ENCODE results near the gene LRP8. TPM values are rescaled to one million over a fixed set of nuclear protein-coding genes. Genes with fewer than 3 reads are reported as not detected.
"Not testable (repeated sequence)": the region's sequence is repeated elsewhere in the genome, so short reads cannot be mapped to it uniquely, and the experiment has no call there.

LRP8 gene
- total and polyA plus RNA-seq, 4 donors: 0.15 to 0.75 (median 0.29) TPM

DNA sequence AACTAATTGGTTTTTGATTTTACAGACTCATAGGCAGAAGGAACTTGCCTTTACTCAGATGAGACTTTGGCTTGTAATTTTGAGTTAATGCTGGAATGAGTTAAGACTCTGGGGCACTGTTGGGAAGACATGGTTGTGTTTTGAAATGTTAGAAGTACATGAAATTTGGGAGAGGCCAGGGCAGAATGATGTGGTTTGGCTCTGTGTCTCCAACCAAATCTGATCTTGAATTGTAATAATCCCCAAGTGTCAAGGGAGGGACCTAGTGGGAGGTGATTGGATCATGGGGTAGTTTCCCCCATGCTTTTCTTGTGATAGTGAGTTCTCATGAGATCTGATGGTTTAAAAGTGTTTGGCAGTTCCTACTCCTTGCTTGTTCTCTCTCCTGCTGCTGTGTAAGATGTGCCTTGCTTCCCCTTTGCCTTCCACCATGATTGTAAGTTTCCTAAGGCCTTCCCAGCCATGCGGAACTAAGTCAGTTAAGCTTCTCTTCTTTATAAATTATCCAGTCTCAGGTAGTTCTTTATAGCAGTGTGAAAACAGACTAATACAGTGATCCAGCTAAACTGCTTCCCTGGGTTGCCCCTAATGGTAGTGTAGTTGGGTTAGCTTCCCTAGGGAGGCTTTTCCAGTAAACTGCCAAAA, 121.0 kb downstream of the LRP8 start:
- H3K27me3 ChIP-seq (ENCODE audit: control insufficient read depth in 4 of 4, insufficient read depth in 4 of 4, low read length in 3 of 4): no peaks in the 10 kb centered on the region
- no peak overlapping the region for H3K4me3 ChIP-seq (ENCODE audit: low read depth in 1 of 3, low read length in 3 of 3)
- 95% methylated on average over 1 of the region's 1 CpG for WGBS
- H3K36me3 ChIP-seq (ENCODE audit: control insufficient read depth in 4 of 4, insufficient read depth in 3 of 4, low read depth in 1 of 4, low read length in 3 of 4): peaks cover 21 to 83% (median 75%) of the 10 kb centered on the region in 4 donors
- no peak overlapping the region for H3K27ac ChIP-seq (ENCODE audit: low read depth in 1 of 2, low read length in 2 of 2)
- TF ChIP-seq YY1 (IDR thresholded peaks at IDR 0.05): no peak
- TF ChIP-seq REST (IDR thresholded peaks at IDR 0.05): no peak
- no peak for TF ChIP-seq GABPA (IDR thresholded peaks at IDR 0.05 in 1 of 2, conservative IDR thresholded peaks at IDR 0.05 in 1 of 2)
- no peak for TF ChIP-seq RXRA (IDR thresholded peaks at IDR 0.05)
- no peak for TF ChIP-seq TAF1 (conservative IDR thresholded peaks at IDR 0.05)
- H3K9me3 ChIP-seq (ENCODE audit: control insufficient read depth in 4 of 4, low read length in 3 of 4): peaks cover 0 to 6% (median under 1%) of the 10 kb centered on the region in 4 donors
- H3K4me1 ChIP-seq (ENCODE audit: control insufficient read depth in 4 of 4, insufficient read depth in 4 of 4, low read length in 3 of 4): no peaks in the 10 kb centered on the region
- DNase-seq (ENCODE audit: low spot score): no peak
- no peak overlapping the region for H3K9ac ChIP-seq (ENCODE audit: low read depth in 1 of 2, low read length in 2 of 2)

DNA sequence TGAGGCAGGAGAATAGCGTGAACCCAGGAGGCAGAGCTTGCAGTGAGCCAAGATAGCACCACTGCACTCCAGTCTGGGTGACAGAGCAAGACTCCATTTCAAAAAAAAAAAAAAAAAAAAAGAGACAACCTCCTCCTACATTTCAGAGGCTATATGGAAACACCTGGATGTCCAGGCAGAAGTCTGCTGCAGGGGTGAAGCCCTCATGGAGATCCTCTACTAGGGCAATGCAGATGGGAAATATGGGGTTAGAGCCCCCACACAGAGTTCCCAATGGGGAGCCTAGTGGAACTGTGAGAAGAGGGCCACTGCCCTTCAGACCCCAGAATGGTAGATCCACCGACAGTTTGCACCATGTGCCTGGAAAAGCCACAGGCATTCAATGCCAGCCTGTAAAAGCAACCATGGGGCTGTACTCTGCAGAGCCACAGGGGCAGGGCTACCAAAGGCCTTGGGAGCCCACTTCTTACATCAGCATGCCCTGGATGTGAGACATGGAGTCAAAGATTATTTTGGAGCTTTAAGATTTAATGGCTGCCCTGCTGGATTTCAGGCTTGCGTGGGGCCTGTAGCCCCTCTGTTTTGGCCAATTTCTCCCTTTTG, 121.7 kb downstream of the LRP8 start:
- DNase-seq (ENCODE audit: low spot score); H3K9me3 ChIP-seq (ENCODE audit: control insufficient read depth in 4 of 4, low read length in 3 of 4); H3K27ac ChIP-seq (ENCODE audit: low read depth in 1 of 2, low read length in 2 of 2); H3K27me3 ChIP-seq (ENCODE audit: control insufficient read depth in 4 of 4, insufficient read depth in 4 of 4, low read length in 3 of 4); H3K4me1 ChIP-seq (ENCODE audit: control insufficient read depth in 4 of 4, insufficient read depth in 4 of 4, low read length in 3 of 4); H3K4me3 ChIP-seq (ENCODE audit: low read depth in 1 of 3, low read length in 3 of 3); H3K9ac ChIP-seq (ENCODE audit: low read depth in 1 of 2, low read length in 2 of 2): not testable (repeated sequence)
- WGBS: 98% methylated on average over 3 of the region's 3 CpGs
- H3K36me3 ChIP-seq (ENCODE audit: control insufficient read depth in 4 of 4, insufficient read depth in 3 of 4, low read depth in 1 of 4, low read length in 3 of 4): peaks cover 18 to 83% (median 79%) of the 10 kb centered on the region in 4 donors

DNA sequence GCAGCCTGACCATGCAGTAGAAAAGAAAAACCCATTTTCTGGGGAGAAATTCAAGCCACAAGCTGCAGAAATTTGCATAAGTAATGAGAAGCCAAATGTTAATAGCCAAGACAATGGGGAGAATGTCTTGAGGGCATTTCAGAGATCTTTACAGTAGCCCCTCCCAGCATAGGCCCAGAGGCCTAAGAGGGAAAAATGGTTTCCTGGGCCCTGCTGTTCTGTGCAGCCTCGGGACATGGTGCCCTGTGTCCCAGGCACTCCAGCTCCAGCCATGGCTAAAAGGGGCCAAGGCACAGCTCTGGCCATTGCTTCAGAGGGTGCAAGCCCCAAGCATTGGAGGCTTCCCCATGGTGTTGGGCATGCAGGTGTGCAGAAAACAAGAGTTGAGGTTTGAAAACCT, 122.4 kb downstream of the LRP8 start:
- not testable (repeated sequence) for H3K27me3 ChIP-seq (ENCODE audit: control insufficient read depth in 4 of 4, insufficient read depth in 4 of 4, low read length in 3 of 4); H3K9me3 ChIP-seq (ENCODE audit: control insufficient read depth in 4 of 4, low read length in 3 of 4); DNase-seq (ENCODE audit: low spot score); H3K4me1 ChIP-seq (ENCODE audit: control insufficient read depth in 4 of 4, insufficient read depth in 4 of 4, low read length in 3 of 4); H3K4me3 ChIP-seq (ENCODE audit: low read depth in 1 of 3, low read length in 3 of 3); H3K9ac ChIP-seq (ENCODE audit: low read depth in 1 of 2, low read length in 2 of 2); H3K27ac ChIP-seq (ENCODE audit: low read depth in 1 of 2, low read length in 2 of 2)
- H3K36me3 ChIP-seq (ENCODE audit: control insufficient read depth in 4 of 4, insufficient read depth in 3 of 4, low read depth in 1 of 4, low read length in 3 of 4): peaks cover 18 to 81% (median 77%) of the 10 kb centered on the region in 4 donors
- WGBS: 100% methylated on average over 1 of the region's 1 CpG

DNA sequence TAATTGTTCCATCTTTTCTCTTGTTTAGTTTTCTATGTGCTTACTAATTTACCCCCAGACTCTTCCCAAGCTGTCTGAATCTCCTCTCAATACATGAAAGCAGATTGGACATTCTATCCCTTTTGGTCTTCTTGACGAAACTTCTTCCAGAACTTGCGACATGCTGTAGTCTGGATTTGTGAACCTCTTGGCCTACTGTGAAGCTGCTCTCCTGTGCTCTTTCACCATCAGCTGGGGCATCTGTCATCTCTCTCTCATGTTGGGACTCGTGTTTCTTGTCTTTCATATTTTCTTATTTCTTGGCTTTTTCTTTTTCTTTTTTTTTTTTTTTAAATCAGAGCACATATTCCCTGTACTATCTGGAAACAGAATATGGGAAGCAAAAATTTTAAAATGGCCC, 124.4 kb downstream of the LRP8 start:
- no peak for DNase-seq (ENCODE audit: low spot score)

More for the DNA sequence above, 124.4 kb downstream of the LRP8 start:
- Histone ChIP-seq H3K27me3 (ENCODE audit: control insufficient read depth in 4 of 4, insufficient read depth in 4 of 4, low read length in 3 of 4) (no peaks in the 10 kb centered on the region), H3K36me3 (ENCODE audit: control insufficient read depth in 4 of 4, insufficient read depth in 3 of 4, low read depth in 1 of 4, low read length in 3 of 4) (peaks cover 12 to 66% (median 60%) of the 10 kb centered on the region in 4 donors), H3K9ac (ENCODE audit: low read depth in 1 of 2, low read length in 2 of 2) (no peak overlapping the region), H3K4me3 (ENCODE audit: low read depth in 1 of 3, low read length in 3 of 3) (no peak overlapping the region), H3K9me3 (ENCODE audit: control insufficient read depth in 4 of 4, low read length in 3 of 4) (peaks cover 0 to 6% (median under 1%) of the 10 kb centered on the region in 4 donors), H3K27ac (ENCODE audit: low read depth in 1 of 2, low read length in 2 of 2) (no peak overlapping the region), H3K4me1 (ENCODE audit: control insufficient read depth in 4 of 4, insufficient read depth in 4 of 4, low read length in 3 of 4) (peaks cover 4 to 18% (median 7%) of the 10 kb centered on the region in 4 donors)
- TF ChIP-seq TAF1 (conservative IDR thresholded peaks at IDR 0.05) (no peak), REST (IDR thresholded peaks at IDR 0.05) (no peak), NR2F2 (IDR thresholded peaks at IDR 0.05) (no peak), ATF3 (IDR thresholded peaks at IDR 0.05) (no peak)
- TF ChIP-seq, protein P1, sequence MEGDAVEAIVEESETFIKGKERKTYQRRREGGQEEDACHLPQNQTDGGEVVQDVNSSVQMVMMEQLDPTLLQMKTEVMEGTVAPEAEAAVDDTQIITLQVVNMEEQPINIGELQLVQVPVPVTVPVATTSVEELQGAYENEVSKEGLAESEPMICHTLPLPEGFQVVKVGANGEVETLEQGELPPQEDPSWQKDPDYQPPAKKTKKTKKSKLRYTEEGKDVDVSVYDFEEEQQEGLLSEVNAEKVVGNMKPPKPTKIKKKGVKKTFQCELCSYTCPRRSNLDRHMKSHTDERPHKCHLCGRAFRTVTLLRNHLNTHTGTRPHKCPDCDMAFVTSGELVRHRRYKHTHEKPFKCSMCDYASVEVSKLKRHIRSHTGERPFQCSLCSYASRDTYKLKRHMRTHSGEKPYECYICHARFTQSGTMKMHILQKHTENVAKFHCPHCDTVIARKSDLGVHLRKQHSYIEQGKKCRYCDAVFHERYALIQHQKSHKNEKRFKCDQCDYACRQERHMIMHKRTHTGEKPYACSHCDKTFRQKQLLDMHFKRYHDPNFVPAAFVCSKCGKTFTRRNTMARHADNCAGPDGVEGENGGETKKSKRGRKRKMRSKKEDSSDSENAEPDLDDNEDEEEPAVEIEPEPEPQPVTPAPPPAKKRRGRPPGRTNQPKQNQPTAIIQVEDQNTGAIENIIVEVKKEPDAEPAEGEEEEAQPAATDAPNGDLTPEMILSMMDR (IDR thresholded peaks at IDR 0.05; ENCODE audit: low read depth, low read length, missing input control): no peak
- WGBS: 93% methylated on average over 3 of the region's 3 CpGs
